Calu3 (cell line): ENCODE data around the gene KLHL28. TPM values are rescaled to one million over a fixed set of nuclear protein-coding genes. Genes with fewer than 3 reads are reported as not detected.

Experiments used
- BruUV-seq: library from RNA; stranded (reverse); fragments of 400-500 nt; replicated peaks from 2 replicates; lab custom pipeline; 2021; lab: Mats Ljungman, UMichigan
- CTCF ChIA-PET: fragments of 300-600 bp; sonication (Branson Sonifier 250); formaldehyde crosslinking; loops from one replicate; lab custom pipeline; 2022; ENCODE audit warnings: antibody characterized with exemption; lab: Charles Lee
- DNase-seq: peaks from one replicate; pipeline ENCODE4 v3.0.0; 2022
- H3K27ac Mint-ChIP-seq: one replicate; pipeline ENCODE4 v1.8.0; 2022; ENCODE audit warnings: mixed read lengths; ENCODE audit not compliant: unreplicated experiment
- H3K27me3 Mint-ChIP-seq: one replicate; pipeline ENCODE4 v1.8.0; 2022; ENCODE audit warnings: mixed read lengths; ENCODE audit not compliant: unreplicated experiment
- H3K36me3 Mint-ChIP-seq: one replicate; pipeline ENCODE4 v1.8.0; 2022; ENCODE audit warnings: mild to moderate bottlenecking, moderate library complexity, mixed read lengths; ENCODE audit not compliant: insufficient read depth, unreplicated experiment
- H3K4me1 Mint-ChIP-seq: one replicate; pipeline ENCODE4 v1.8.0; 2022; ENCODE audit warnings: mild to moderate bottlenecking, low read depth, mixed read lengths; ENCODE audit not compliant: unreplicated experiment
- H3K4me3 Mint-ChIP-seq: one replicate; pipeline ENCODE4 v1.8.0; 2022; ENCODE audit warnings: mild to moderate bottlenecking, low read depth, moderate library complexity, mixed read lengths; ENCODE audit not compliant: unreplicated experiment
- H3K9me3 Mint-ChIP-seq: one replicate; pipeline ENCODE4 v1.8.0; 2022; ENCODE audit warnings: low read depth, mixed read lengths; ENCODE audit not compliant: unreplicated experiment
- CTCF ChIP-seq: fragments of 200-600 bp; IDR thresholded peaks from one replicate; pipeline ENCODE4 v1.8.0; 2022; ENCODE audit warnings: antibody characterized with exemption; ENCODE audit not compliant: unreplicated experiment
- intact Hi-C: fragments of 100-400 bp; cut with micrococcal nuclease; formaldehyde crosslinking; loops from one replicate; pipeline ENCODE4 v1.10.0; 2022; ENCODE audit not compliant: unreplicated experiment
- total RNA-seq: library from RNA; stranded (reverse); gene quantifications from 2 replicates; pipeline ENCODE4 v1.2.3, GENCODE V29; 2022

Gene KLHL28
- total RNA-seq, 1 experiment from 2014 or later, result 10.1 TPM

DNA sequence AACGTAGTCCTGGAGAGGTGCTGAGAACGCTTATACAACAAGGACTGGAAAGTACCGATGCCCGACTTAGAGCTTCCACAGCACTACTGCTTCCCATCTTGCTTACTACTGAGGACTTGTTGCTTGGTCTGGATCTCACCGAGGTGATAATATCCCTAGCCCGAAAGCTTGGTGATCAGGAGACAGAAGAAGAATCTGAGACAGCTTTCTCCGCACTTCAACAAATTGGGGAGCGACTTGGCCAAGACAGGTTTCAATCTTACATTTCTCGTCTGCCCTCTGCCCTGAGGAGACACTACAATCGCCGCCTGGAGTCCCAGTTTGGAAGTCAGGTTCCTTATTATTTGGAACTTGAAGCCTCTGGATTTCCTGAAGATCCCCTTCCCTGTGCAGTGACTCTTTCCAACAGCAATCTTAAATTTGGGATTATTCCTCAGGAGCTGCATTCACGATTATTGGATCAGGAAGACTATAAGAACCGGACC is 1.3 kb upstream of the KLHL28 start:
- DNase-seq, result no peak
- no peaks in the 10 kb centered on the region for H3K27me3 Mint-ChIP-seq
- CTCF ChIA-PET, result interaction anchor here (0.6 kb wide), 1 partner anchor 30 kb away, joined by 5 read pairs; no protein-coding TSS in a partner anchor
- H3K36me3 Mint-ChIP-seq, result peaks cover 16% of the 10 kb centered on the region
- BruUV-seq, result no TSS peak
- no peak for TF ChIP-seq CTCF
- H3K27ac Mint-ChIP-seq, result no peak overlapping the region
- no peak overlapping the region for H3K4me3 Mint-ChIP-seq
- intact Hi-C loops, result loop anchor here (2.0 kb wide), 1 partner anchor 122 kb away; the partner anchor contains the start of gene PRPF39
- H3K9me3 Mint-ChIP-seq, result no peaks in the 10 kb centered on the region
- H3K4me1 Mint-ChIP-seq, result peaks cover 28% of the 10 kb centered on the region

DNA sequence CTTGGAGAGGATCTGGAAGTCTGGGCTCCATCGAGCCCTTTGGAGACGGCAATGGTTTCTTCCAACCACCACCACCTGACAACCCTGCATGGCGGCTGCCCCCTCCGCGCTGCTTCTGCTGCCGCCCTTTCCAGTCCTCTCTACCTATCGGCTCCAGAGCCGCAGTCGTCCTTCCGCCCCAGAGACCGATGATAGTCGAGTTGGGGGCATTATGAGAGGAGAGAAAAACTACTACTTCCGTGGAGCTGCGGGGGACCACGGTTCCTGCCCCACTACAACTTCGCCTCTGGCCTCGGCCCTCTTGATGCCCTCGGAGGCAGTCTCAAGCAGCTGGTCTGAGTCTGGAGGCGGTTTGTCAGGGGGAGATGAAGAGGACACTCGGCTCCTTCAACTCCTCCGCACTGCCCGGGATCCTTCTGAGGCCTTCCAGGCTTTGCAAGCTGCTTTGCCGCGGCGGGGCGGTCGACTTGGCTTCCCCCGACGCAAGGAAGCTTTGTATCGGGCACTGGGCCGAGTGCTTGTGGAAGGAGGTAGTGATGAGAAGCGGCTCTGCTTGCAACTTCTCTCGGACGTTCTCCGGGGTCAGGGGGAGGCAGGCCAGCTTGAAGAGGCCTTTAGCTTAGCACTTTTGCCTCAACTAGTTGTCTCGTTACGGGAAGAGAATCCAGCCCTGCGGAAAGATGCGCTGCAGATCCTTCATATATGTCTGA is 742 bp upstream of the KLHL28 start:
- BruUV-seq, result no TSS peak
- Mint-ChIP-seq H3K27me3 (no peaks in the 10 kb centered on the region), H3K27ac (no peak overlapping the region), H3K36me3 (peaks cover 16% of the 10 kb centered on the region), H3K4me1 (peaks cover 24% of the 10 kb centered on the region), H3K9me3 (no peaks in the 10 kb centered on the region), H3K4me3 (no peak overlapping the region)
- intact Hi-C loops, result loop anchor here (2.0 kb wide), 1 partner anchor 122 kb away; the partner anchor contains the start of gene PRPF39
- peak; percentile 38 for DNase-seq
- CTCF ChIA-PET, result interaction anchor here (0.6 to 1.4 kb wide), 3 partner anchors 30 to 116 kb away, joined by 3 to 5 read pairs (median 4); no protein-coding TSS in a partner anchor
- no peak for TF ChIP-seq CTCF

DNA sequence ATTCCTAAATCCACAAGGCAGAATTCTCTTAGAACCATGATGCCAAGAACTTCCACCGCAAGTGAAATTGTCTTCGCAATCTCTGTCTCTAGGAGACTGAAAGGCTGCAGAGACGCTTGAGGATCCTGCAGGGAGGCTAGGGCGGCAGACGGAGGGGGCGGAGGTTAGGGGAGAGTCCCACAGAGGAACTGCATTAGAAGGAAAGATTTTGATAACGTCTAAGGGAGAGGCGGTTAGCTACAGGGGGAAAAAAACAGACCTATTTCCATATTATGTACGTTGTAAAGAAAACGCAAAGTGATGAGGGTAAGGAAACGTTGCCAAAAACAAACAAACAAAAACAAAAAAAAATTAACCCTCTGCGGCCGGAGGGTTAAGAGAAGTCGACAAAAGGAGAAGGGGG is 595 bp downstream of the KLHL28 start:
- Mint-ChIP-seq H3K36me3 (peaks cover 10% of the 10 kb centered on the region), H3K27me3 (no peaks in the 10 kb centered on the region), H3K9me3 (no peaks in the 10 kb centered on the region), H3K4me1 (peaks cover 15% of the 10 kb centered on the region), H3K4me3 (no peak overlapping the region), H3K27ac (no peak overlapping the region)
- TF ChIP-seq CTCF, result no peak
- BruUV-seq, result TSS peak; percentile 58
- intact Hi-C loops, result loop anchor here (2.0 kb wide), 1 partner anchor 174 kb away; the partner anchor contains the start of genes FANCM and FKBP3
- peak; percentile 45 for DNase-seq
- CTCF ChIA-PET, result interaction anchor here (1.1 to 1.4 kb wide), 2 partner anchors 48 to 115 kb away, joined by 3 to 4 read pairs; no protein-coding TSS in a partner anchor

DNA sequence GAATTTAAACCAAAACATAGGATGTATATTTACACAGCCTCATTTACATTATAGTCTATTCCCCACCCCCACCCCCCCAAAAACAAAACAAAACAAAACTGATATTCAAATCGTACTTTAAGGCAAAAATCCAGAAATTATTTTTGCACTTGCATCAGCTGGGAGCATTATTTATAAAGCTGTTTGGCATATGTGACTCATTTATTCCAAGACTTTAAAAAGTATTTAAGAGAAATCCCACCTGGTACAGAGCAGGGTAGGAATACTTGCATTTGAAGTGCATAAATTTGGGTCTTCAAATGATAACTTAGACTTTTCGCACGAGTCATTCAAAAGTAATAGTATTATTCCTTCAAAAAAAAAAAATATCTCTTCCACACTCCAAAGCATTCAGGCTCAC is 1.1 kb downstream of the KLHL28 start:
- peak overlapping the region; percentile 47 for H3K27ac Mint-ChIP-seq
- peaks cover 15% of the 10 kb centered on the region for H3K4me1 Mint-ChIP-seq
- no peaks in the 10 kb centered on the region for H3K9me3 Mint-ChIP-seq
- no peak for TF ChIP-seq CTCF
- H3K36me3 Mint-ChIP-seq, result peaks cover 6% of the 10 kb centered on the region
- no peak for DNase-seq
- H3K27me3 Mint-ChIP-seq, result no peaks in the 10 kb centered on the region
- no TSS peak for BruUV-seq
- no peak overlapping the region for H3K4me3 Mint-ChIP-seq
- CTCF ChIA-PET, result interaction anchor here (0.5 kb wide), 1 partner anchor 29 kb away, joined by 5 read pairs; no protein-coding TSS in a partner anchor
- intact Hi-C loops, result loop anchor here (2.0 kb wide), 1 partner anchor 174 kb away; the partner anchor contains the start of genes FANCM and FKBP3
